ENCODE data around the gene EMC7.
"Not testable (repeated sequence)": the region's sequence is repeated elsewhere in the genome, so short reads cannot be mapped to it uniquely, and the experiment has no call there.

EMC7 gene

DNA sequence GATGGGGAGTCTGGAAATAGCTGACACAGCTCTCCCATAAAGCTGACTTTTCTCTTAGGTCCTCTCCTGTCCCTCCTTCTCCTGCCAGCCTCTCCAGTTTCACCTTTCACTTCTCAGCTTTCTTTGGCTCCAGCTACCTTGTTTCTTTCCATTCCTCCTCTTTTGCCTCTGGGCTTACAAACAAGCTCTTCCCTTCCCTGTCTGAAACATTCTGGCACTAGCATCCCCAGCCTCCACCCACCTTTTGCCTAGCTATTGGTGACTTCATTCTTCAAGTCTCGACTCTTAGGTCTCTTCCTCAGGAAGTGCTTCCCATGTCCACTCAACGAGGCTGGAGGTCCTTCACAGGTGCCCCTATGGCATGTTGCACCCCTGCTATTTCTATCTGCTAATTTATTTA, 42.2 kb downstream of the EMC7 start:
- Histone ChIP-seq H3K4me1 (ENCODE audit: control insufficient read depth, insufficient read depth, low read length, poor library complexity, severe bottlenecking) (no peaks in the 10 kb centered on the region), H3K27ac (ENCODE audit: insufficient read depth, low read length, poor library complexity, severe bottlenecking) (no peak overlapping the region), H3K36me3 (ENCODE audit: control insufficient read depth, insufficient read depth, low read length) (no peaks in the 10 kb centered on the region), H3K4me3 (ENCODE audit: insufficient read depth, low read depth, low read length, poor library complexity, severe bottlenecking) (no peak overlapping the region), H3K27me3 (replicated peaks; ENCODE audit: control insufficient read depth, insufficient read depth, low read length, poor library complexity, severe bottlenecking) (no peaks in the 10 kb centered on the region), H3K9me3 (ENCODE audit: control insufficient read depth, low read length) (no peaks in the 10 kb centered on the region)
- no peak for DNase-seq

DNA sequence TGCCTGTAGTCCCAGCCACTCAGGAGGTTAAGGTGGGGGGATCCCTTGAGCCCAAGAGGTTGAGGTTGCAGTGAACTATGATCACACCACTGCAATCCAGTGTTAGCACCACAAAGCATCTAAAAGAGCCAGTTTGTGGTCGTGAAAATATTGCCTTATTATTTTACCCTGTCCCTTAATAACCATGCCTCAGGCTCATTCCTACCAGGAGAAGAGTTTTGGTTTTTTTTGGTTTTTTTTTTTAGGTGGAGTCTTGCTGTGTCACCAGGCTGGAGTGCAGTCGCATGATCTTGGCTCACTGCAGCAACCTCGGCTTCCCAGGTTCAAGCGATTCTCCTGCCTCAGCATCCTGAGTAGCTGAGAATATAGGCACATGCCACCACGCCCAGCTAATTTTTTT, 44.8 kb downstream of the EMC7 start:
- Histone ChIP-seq H3K27me3 (replicated peaks; ENCODE audit: control insufficient read depth, insufficient read depth, low read length, poor library complexity, severe bottlenecking) (no peaks in the 10 kb centered on the region), H3K36me3 (ENCODE audit: control insufficient read depth, insufficient read depth, low read length) (no peaks in the 10 kb centered on the region), H3K9me3 (ENCODE audit: control insufficient read depth, low read length) (no peaks in the 10 kb centered on the region), H3K27ac (ENCODE audit: insufficient read depth, low read length, poor library complexity, severe bottlenecking) (no peak overlapping the region), H3K4me3 (ENCODE audit: insufficient read depth, low read depth, low read length, poor library complexity, severe bottlenecking) (no peak overlapping the region), H3K4me1 (ENCODE audit: control insufficient read depth, insufficient read depth, low read length, poor library complexity, severe bottlenecking) (no peaks in the 10 kb centered on the region)
- no peak for DNase-seq

DNA sequence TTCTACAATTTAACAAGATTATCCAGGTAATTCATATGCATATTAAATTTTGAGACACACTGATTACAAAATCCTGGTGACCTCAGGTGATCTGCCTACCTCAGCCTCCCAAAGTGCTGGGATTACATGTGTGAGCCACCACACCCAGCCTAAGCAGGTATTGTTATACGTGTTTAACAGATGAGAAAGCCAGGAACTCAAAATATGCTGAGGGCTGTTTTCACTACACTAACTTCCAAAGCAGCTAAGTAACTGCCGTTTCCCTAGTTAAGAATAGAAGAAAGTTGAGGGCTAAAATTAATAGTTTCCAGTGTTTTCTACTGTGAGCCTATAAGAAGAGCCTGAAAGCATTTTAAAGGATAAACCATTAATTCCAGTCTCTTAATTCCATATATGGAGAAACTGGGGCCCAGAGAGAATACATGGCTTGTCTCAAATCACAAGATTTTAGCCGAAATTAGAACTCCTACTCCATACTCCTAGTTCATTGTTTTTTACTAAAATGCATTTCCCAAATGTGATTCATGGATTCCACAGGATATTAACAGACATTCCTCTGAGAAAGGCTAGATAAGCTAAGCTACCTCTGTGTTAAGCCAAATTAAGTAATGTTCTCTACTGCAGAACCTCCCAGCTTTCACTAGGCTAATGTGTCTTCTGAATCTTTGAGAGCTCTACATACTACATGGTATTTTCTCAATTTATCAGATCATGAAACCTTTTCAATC, 45.6 kb downstream of the EMC7 start:
- no peaks in the 10 kb centered on the region for H3K4me1 ChIP-seq (ENCODE audit: control insufficient read depth, insufficient read depth, low read length, poor library complexity, severe bottlenecking)
- H3K4me3 ChIP-seq (ENCODE audit: insufficient read depth, low read depth, low read length, poor library complexity, severe bottlenecking), result no peak overlapping the region
- no peaks in the 10 kb centered on the region for H3K36me3 ChIP-seq (ENCODE audit: control insufficient read depth, insufficient read depth, low read length)
- H3K27ac ChIP-seq (ENCODE audit: insufficient read depth, low read length, poor library complexity, severe bottlenecking), result no peak overlapping the region
- no peak for DNase-seq
- H3K9me3 ChIP-seq (ENCODE audit: control insufficient read depth, low read length), result no peaks in the 10 kb centered on the region
- H3K27me3 ChIP-seq (replicated peaks; ENCODE audit: control insufficient read depth, insufficient read depth, low read length, poor library complexity, severe bottlenecking), result no peaks in the 10 kb centered on the region

DNA sequence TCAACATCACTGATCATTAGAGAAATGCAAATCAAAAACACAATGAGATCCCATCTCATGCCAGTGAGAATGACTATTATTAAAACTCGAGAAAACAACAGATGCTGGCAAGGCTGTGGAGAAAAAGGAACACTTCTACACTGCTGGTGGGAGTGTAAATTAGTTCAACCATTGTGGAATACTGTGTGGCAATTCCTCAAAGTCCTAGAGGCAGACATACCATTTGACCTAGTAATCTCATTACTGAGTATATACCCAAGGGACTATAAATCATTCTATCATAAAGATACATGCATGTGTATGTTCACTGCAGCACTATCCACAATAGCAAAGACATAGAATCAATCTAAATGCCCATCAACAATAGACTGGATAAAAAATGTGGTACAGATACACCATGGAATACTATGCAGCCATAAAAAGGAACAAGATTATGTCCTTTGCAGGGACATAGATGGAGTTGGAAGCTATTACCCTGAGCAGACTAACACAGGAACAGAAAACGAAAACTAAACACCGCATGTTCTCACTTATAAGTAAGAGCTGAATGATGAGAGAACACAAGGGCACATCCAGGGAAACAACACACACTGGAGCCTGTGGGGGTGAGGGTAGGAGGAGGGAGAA, 47.5 kb downstream of the EMC7 start:
- H3K27ac ChIP-seq (ENCODE audit: insufficient read depth, low read length, poor library complexity, severe bottlenecking), result no peak overlapping the region
- no peaks in the 10 kb centered on the region for H3K4me1 ChIP-seq (ENCODE audit: control insufficient read depth, insufficient read depth, low read length, poor library complexity, severe bottlenecking)
- no peaks in the 10 kb centered on the region for H3K36me3 ChIP-seq (ENCODE audit: control insufficient read depth, insufficient read depth, low read length)
- no peaks in the 10 kb centered on the region for H3K27me3 ChIP-seq (replicated peaks; ENCODE audit: control insufficient read depth, insufficient read depth, low read length, poor library complexity, severe bottlenecking)
- no peak for DNase-seq
- no peaks in the 10 kb centered on the region for H3K9me3 ChIP-seq (ENCODE audit: control insufficient read depth, low read length)
- no peak overlapping the region for H3K4me3 ChIP-seq (ENCODE audit: insufficient read depth, low read depth, low read length, poor library complexity, severe bottlenecking)

DNA sequence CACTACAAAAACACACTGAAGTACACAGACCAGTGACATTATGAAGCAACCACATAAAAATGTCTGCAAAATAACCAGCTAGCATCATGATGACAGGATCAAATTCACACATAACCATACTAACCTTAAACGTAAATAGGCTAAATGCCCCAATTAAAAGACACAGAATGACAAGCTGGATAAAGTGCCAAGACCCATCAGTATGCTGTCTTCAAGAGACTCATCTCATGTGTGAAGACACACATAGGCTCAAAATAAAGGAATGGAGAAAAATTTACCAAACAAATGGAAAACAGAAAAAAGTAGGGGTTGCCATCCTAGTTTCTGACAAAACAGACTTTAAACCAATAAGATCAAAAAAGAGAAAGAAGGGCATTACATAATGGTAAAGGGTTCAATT, 51.3 kb downstream of the EMC7 start:
- not testable (repeated sequence) for H3K36me3 ChIP-seq (ENCODE audit: control insufficient read depth, insufficient read depth, low read length); H3K27me3 ChIP-seq (replicated peaks; ENCODE audit: control insufficient read depth, insufficient read depth, low read length, poor library complexity, severe bottlenecking); H3K4me3 ChIP-seq (ENCODE audit: insufficient read depth, low read depth, low read length, poor library complexity, severe bottlenecking); H3K9me3 ChIP-seq (ENCODE audit: control insufficient read depth, low read length); H3K27ac ChIP-seq (ENCODE audit: insufficient read depth, low read length, poor library complexity, severe bottlenecking); H3K4me1 ChIP-seq (ENCODE audit: control insufficient read depth, insufficient read depth, low read length, poor library complexity, severe bottlenecking); DNase-seq

DNA sequence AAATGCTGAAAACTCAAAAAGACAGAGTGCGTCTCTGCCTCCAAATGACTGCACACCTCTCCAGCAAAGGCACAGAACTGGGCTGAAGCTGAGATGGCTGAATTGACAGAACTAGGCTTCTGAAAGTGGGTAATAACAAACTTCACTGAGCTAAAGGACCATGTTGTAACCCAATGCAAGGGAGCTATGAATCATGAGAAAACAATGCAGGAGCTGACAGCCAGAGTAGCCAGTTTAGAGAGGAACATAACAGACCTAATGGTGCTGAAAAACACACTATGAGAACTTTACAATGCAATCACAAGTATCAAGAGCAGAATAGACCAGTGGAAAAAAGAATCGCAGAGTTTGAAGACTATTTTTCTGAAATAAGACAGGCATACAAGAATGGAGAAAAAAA, 52.5 kb downstream of the EMC7 start:
- DNase-seq, result no peak
- Histone ChIP-seq H3K9me3 (ENCODE audit: control insufficient read depth, low read length) (no peaks in the 10 kb centered on the region), H3K4me3 (ENCODE audit: insufficient read depth, low read depth, low read length, poor library complexity, severe bottlenecking) (no peak overlapping the region), H3K4me1 (ENCODE audit: control insufficient read depth, insufficient read depth, low read length, poor library complexity, severe bottlenecking) (no peaks in the 10 kb centered on the region), H3K27me3 (replicated peaks; ENCODE audit: control insufficient read depth, insufficient read depth, low read length, poor library complexity, severe bottlenecking) (no peaks in the 10 kb centered on the region), H3K36me3 (ENCODE audit: control insufficient read depth, insufficient read depth, low read length) (no peaks in the 10 kb centered on the region), H3K27ac (ENCODE audit: insufficient read depth, low read length, poor library complexity, severe bottlenecking) (no peak overlapping the region)

DNA sequence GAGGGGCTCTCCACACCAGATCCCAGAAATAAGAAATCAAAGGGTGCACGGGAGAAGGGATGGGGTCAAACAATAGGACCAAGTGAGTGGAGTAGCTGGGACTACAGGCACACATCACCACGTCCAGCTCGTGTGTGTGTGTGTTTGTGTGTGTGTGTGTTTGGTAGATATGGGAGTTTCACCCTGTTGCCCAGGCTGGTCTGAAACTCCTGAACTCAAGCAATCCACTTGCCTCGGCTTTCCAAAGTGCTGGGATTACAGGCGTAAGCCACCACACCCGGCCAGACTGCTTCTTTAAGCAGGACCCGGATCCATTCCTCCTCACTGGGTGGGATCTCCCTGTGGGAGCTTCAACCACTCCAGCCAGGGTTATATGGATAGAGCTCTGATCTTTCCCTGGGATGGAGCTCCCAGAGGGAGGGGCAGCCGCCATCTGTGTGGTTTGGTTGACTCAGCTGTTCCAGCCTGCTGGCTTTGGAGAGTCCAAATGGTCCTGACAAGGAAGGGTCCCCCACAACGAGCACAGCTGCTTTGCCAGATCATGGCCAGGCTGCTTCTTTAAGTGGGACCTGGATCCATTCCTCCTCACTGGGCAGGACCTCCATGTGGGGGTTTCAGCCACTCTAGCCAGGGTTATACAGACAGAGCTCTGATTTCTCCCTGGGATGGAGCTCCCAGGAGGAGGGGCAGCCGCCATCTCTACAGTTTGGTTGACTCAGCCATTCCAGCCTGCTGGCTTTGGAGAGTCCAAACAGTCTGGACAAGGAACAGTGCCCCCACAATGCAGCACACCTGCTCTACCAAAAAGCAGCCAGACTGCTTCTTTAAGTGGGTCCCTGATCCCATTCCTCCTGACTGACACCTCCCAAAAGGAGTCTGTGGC, 53.5 kb downstream of the EMC7 start:
- Histone ChIP-seq H3K9me3 (ENCODE audit: control insufficient read depth, low read length) (no peaks in the 10 kb centered on the region), H3K27ac (ENCODE audit: insufficient read depth, low read length, poor library complexity, severe bottlenecking) (no peak overlapping the region), H3K27me3 (replicated peaks; ENCODE audit: control insufficient read depth, insufficient read depth, low read length, poor library complexity, severe bottlenecking) (no peaks in the 10 kb centered on the region), H3K4me1 (ENCODE audit: control insufficient read depth, insufficient read depth, low read length, poor library complexity, severe bottlenecking) (no peaks in the 10 kb centered on the region), H3K4me3 (ENCODE audit: insufficient read depth, low read depth, low read length, poor library complexity, severe bottlenecking) (no peak overlapping the region), H3K36me3 (ENCODE audit: control insufficient read depth, insufficient read depth, low read length) (no peaks in the 10 kb centered on the region)
- DNase-seq, result no peak

DNA sequence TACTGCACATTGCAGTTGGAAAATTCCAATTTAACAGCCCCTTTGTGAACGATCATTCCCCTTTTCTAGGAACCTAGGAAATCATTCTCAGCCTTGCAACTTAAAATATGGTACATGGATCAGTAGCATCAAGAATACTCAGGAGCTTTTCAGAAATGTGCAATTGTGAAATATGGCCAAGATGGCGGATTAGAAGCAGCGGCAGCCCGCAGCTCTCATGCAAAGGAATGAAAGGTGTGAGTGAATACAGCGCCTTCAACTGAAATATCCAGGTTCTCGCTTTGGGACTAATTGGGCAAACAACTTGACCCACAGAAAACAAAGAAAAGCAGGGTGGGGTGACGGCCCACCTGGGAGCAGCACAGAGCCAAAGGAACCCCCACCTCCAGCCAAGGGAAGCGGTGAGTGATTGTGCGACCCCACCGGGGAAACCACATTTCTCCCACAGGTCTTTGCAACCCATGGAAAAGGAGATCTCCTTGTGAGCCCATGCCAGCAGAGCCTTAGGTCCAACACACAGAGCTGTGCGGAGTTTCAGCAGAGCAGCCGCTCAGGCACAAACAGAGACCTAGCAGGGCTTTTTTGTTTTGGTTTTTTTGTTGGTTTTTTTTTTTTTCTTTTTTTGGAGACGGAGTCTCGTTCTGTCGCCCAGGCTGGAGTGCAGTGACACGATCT, 55.1 kb downstream of the EMC7 start:
- no peak for DNase-seq
- no peaks in the 10 kb centered on the region for H3K36me3 ChIP-seq (ENCODE audit: control insufficient read depth, insufficient read depth, low read length)
- no peak overlapping the region for H3K27ac ChIP-seq (ENCODE audit: insufficient read depth, low read length, poor library complexity, severe bottlenecking)
- H3K4me3 ChIP-seq (ENCODE audit: insufficient read depth, low read depth, low read length, poor library complexity, severe bottlenecking), result no peak overlapping the region
- H3K9me3 ChIP-seq (ENCODE audit: control insufficient read depth, low read length), result no peaks in the 10 kb centered on the region
- no peaks in the 10 kb centered on the region for H3K4me1 ChIP-seq (ENCODE audit: control insufficient read depth, insufficient read depth, low read length, poor library complexity, severe bottlenecking)
- H3K27me3 ChIP-seq (replicated peaks; ENCODE audit: control insufficient read depth, insufficient read depth, low read length, poor library complexity, severe bottlenecking), result no peaks in the 10 kb centered on the region

DNA sequence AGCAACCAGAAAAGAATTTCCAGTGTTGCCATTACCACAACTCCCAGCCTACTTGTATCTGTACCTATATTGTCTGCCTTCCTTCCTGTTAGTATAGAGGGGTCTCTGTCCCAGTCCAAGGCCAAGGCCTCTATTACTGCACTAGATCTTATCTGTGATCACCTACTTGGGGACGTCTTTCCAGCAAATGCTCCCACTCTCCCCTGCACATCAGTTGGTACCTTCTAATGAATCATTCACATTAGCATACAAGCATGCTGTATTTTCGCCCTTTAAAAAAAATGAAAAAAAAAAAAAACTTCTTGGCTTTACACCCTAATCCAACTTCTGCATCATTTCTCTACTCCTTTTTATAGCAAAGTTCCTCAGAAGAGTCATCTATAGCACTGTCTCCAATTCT, 57.8 kb downstream of the EMC7 start:
- Histone ChIP-seq H3K9me3 (ENCODE audit: control insufficient read depth, low read length) (no peaks in the 10 kb centered on the region), H3K27me3 (replicated peaks; ENCODE audit: control insufficient read depth, insufficient read depth, low read length, poor library complexity, severe bottlenecking) (no peaks in the 10 kb centered on the region), H3K36me3 (ENCODE audit: control insufficient read depth, insufficient read depth, low read length) (no peaks in the 10 kb centered on the region), H3K27ac (ENCODE audit: insufficient read depth, low read length, poor library complexity, severe bottlenecking) (no peak overlapping the region), H3K4me3 (ENCODE audit: insufficient read depth, low read depth, low read length, poor library complexity, severe bottlenecking) (no peak overlapping the region), H3K4me1 (ENCODE audit: control insufficient read depth, insufficient read depth, low read length, poor library complexity, severe bottlenecking) (no peaks in the 10 kb centered on the region)
- no peak for DNase-seq
